DMS153 treated with DMSO at 0.1 percent for 48 hours (cell line): ENCODE measurements around the gene OR10K1.

Experiments
- DNase-seq: peaks from one replicate; lab custom pipeline; 2025; ENCODE audit not compliant: unreplicated experiment; lab: John Stamatoyannopoulos, UW

The OR10K1 gene

DNA sequence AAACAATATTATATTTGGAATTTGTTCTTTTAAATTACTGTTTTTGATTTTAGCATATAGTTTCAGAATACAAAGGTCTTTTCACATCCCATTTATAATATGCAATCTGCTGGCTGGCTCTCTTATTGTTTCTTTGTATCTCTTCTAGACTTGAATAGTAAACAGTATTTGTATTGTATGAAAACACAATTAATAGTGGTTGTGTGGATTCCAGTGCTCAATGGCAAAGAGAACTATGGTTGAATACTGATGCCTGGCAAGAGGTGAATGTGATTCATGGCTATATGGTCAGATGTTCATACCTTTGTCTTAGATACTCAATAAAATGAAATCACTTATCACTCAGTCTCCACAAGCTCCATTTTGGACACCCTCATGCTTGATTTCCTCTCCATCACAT lies 55.3 kb downstream of the OR10K1 start:
- no peak for DNase-seq
